Measurements from ENCODE around the gene METRN.

GRCh38 chr16:719815-720446 is 5.0 kb downstream of the METRN start:
- peak; percentile 49 to 65 (median 57) for TF ChIP-seq CTCF (optimal IDR thresholded peaks at IDR 0.05 in 1 of 3, IDR thresholded peaks at IDR 0.05 in 1 of 3, conservative IDR thresholded peaks at IDR 0.05 in 1 of 3; ENCODE audit: extremely low read depth in 1 of 3, insufficient read depth in 2 of 3, low read length in 3 of 3)
- TF ChIP-seq EZH2 (IDR thresholded peaks at IDR 0.05; ENCODE audit: low read length): no peak
